ENCODE measurements around the gene SLC39A11. TPM values are rescaled to one million over a fixed set of nuclear protein-coding genes. Genes with fewer than 3 reads are reported as not detected.

The SLC39A11 gene
- total RNA-seq, 2 experiments from 2014 or later, result 9.7 to 12.2 TPM

GRCh38 chr17:72726936-72727335 lies 365.6 kb downstream of the SLC39A11 start:
- Histone ChIP-seq H3K9me3 (ENCODE audit: control insufficient read depth in 1 of 2, insufficient read depth in 1 of 2, low read length in 2 of 2) (no peaks in the 10 kb centered on the region), H3K27me3 (ENCODE audit: control insufficient read depth in 1 of 2, insufficient read depth in 2 of 2, low read length in 2 of 2) (no peaks in the 10 kb centered on the region), H3K4me1 (ENCODE audit: insufficient read depth, low read length) (peaks cover 28% of the 10 kb centered on the region), H3K4me3 (ENCODE audit: low read length) (peak overlapping the region; percentile 45), H3K27ac (ENCODE audit: low read depth in 1 of 2, low read length in 2 of 2) (peak overlapping the region; percentile 55 to 79), H3K36me3 (ENCODE audit: insufficient read depth, low read length) (no peaks in the 10 kb centered on the region)
- H3K27me3 Mint-ChIP-seq, result no peaks in the 10 kb centered on the region
- no peaks in the 10 kb centered on the region for H3K36me3 Mint-ChIP-seq (ENCODE audit: low read depth)
- peak overlapping the region; percentile 75 for H3K27ac Mint-ChIP-seq
- ATAC-seq (ENCODE audit: poor library complexity) (peak; percentile 82), DNase-seq (peak; percentile 9 to 64 (median 25))
- peaks cover 28% of the 10 kb centered on the region for H3K4me1 Mint-ChIP-seq (ENCODE audit: low read depth)
- no peak for TF ChIP-seq CTCF (IDR thresholded peaks at IDR 0.05)
- intact Hi-C loops (cut with DNase I, micrococcal nuclease), result loop anchor here (1.0 to 10.0 kb wide), 8 partner anchors 166 to 1478 kb away; partner anchors contain the start of genes COG1 (in 1 of the 2) and RPL38 (in 1 of the 2)
- ChIA-PET CTCF (interaction anchor here (0.6 to 3.6 kb wide), 11 partner anchors 9 to 644 kb away, joined by 3 to 39 read pairs (median 3); no protein-coding TSS in a partner anchor), POLR2A (interaction anchor here (0.6 to 3.2 kb wide), 12 partner anchors 10 to 1574 kb away, joined by 3 to 21 read pairs (median 4); partner anchors contain the start of genes CDC42EP4 and COG1)
- H3K9me3 Mint-ChIP-seq, result no peaks in the 10 kb centered on the region
- peak overlapping the region; percentile 79 for H3K4me3 Mint-ChIP-seq

GRCh38 chr17:72725433-72726068 lies 366.9 kb downstream of the SLC39A11 start:
- H3K27ac ChIP-seq (ENCODE audit: low read depth in 1 of 2, low read length in 2 of 2), result no peak overlapping the region
- no peaks in the 10 kb centered on the region for H3K27me3 Mint-ChIP-seq
- ChIA-PET POLR2A (interaction anchor here (0.7 to 3.2 kb wide), 4 partner anchors 431 to 644 kb away, joined by 3 to 21 read pairs (median 4); partner anchors contain the start of gene COG1), CTCF (interaction anchor here (0.8 to 3.6 kb wide), 8 partner anchors 8 to 645 kb away, joined by 3 to 39 read pairs (median 5); no protein-coding TSS in a partner anchor)
- ATAC-seq (ENCODE audit: poor library complexity), result peak; percentile 42
- peak overlapping the region; percentile 57 for H3K4me3 Mint-ChIP-seq
- H3K4me1 Mint-ChIP-seq (ENCODE audit: low read depth), result peaks cover 31% of the 10 kb centered on the region
- H3K9me3 Mint-ChIP-seq, result no peaks in the 10 kb centered on the region
- intact Hi-C loops (cut with DNase I, micrococcal nuclease), result loop anchor here (1.0 to 10.0 kb wide), 7 partner anchors 165 to 1479 kb away; partner anchors contain the start of genes COG1 (in 1 of the 2) and RPL38 (in 1 of the 2)
- H3K9me3 ChIP-seq (ENCODE audit: control insufficient read depth in 1 of 2, insufficient read depth in 1 of 2, low read length in 2 of 2), result no peaks in the 10 kb centered on the region
- H3K4me1 ChIP-seq (ENCODE audit: insufficient read depth, low read length), result peaks cover 32% of the 10 kb centered on the region
- DNase-seq, result peak; percentile 14 to 72 (median 40)
- no peaks in the 10 kb centered on the region for H3K27me3 ChIP-seq (ENCODE audit: control insufficient read depth in 1 of 2, insufficient read depth in 2 of 2, low read length in 2 of 2)
- H3K36me3 Mint-ChIP-seq (ENCODE audit: low read depth), result no peaks in the 10 kb centered on the region
- H3K4me3 ChIP-seq (ENCODE audit: low read length), result no peak overlapping the region
- peak overlapping the region; percentile 75 for H3K27ac Mint-ChIP-seq
- peak; percentile 90 for TF ChIP-seq CTCF (IDR thresholded peaks at IDR 0.05)
- no peaks in the 10 kb centered on the region for H3K36me3 ChIP-seq (ENCODE audit: insufficient read depth, low read length)

- ATAC-seq (ENCODE audit: poor library complexity), result no peak
- Mint-ChIP-seq H3K36me3 (ENCODE audit: low read depth) (no peaks in the 10 kb centered on the region), H3K4me1 (ENCODE audit: low read depth) (peaks cover 44% of the 10 kb centered on the region)
These were observed 368.2 kb downstream of the SLC39A11 start for GRCh38 chr17:72724267-72724666.

More at GRCh38 chr17:72724267-72724666, 368.2 kb downstream of the SLC39A11 start:
- no peak for TF ChIP-seq CTCF (IDR thresholded peaks at IDR 0.05)
- H3K36me3 ChIP-seq (ENCODE audit: insufficient read depth, low read length), result no peaks in the 10 kb centered on the region
- POLR2A ChIA-PET, result no interaction called here
- H3K9me3 Mint-ChIP-seq, result no peaks in the 10 kb centered on the region
- H3K4me3 Mint-ChIP-seq, result no peak overlapping the region
- CTCF ChIA-PET, result interaction anchor here (1.4 kb wide), 1 partner anchor 432 kb away, joined by 9 read pairs; no protein-coding TSS in a partner anchor
- no peak overlapping the region for H3K27ac Mint-ChIP-seq
- no peaks in the 10 kb centered on the region for H3K27me3 ChIP-seq (ENCODE audit: control insufficient read depth in 1 of 2, insufficient read depth in 2 of 2, low read length in 2 of 2)
- H3K27ac ChIP-seq (ENCODE audit: low read depth in 1 of 2, low read length in 2 of 2), result no peak overlapping the region
- no peaks in the 10 kb centered on the region for H3K27me3 Mint-ChIP-seq
- intact Hi-C loops (cut with DNase I, micrococcal nuclease), result loop anchor here (1.0 to 10.0 kb wide), 5 partner anchors 363 to 1481 kb away; partner anchors contain the start of genes COG1 (in 1 of the 2) and RPL38 (in 1 of the 2)
- no peak overlapping the region for H3K4me3 ChIP-seq (ENCODE audit: low read length)
- peaks cover 45% of the 10 kb centered on the region for H3K4me1 ChIP-seq (ENCODE audit: insufficient read depth, low read length)
- no peak for DNase-seq
- no peaks in the 10 kb centered on the region for H3K9me3 ChIP-seq (ENCODE audit: control insufficient read depth in 1 of 2, insufficient read depth in 1 of 2, low read length in 2 of 2)
